GM21529 (cell line): Measurements from ENCODE around the gene NFASC.

Experiments used
- ATAC-seq: cut with Tn5 transposase; IDR thresholded peaks from one replicate; pipeline ENCODE4 v1.9.1; 2021; ENCODE audit not compliant: unreplicated experiment

NFASC gene

GRCh38 chr1:204870160-204870912 lies at the start of gene NFASC:
NFASC (plus strand) TSS chr1:204870862; CDS start chr1:204944316, 73,454 bp downstream.
- no peak for ATAC-seq

- no peak for ATAC-seq
Observed at GRCh38 chr1:204821476-204821875, 49.2 kb upstream of the NFASC start.

- ATAC-seq, result no peak
Observed at GRCh38 chr1:204821924-204822323, 48.7 kb upstream of the NFASC start.

- ATAC-seq, result no peak
Observed at GRCh38 chr1:204826970-204827369, 43.7 kb upstream of the NFASC start.

GRCh38 chr1:204828352-204828850 lies 42.3 kb upstream of the NFASC start:
- no peak for ATAC-seq

GRCh38 chr1:204829133-204829825 lies 41.4 kb upstream of the NFASC start:
- no peak for ATAC-seq

- no peak for ATAC-seq
Observed at GRCh38 chr1:204830747-204831146, 39.9 kb upstream of the NFASC start.

- ATAC-seq, result no peak
Observed at GRCh38 chr1:204831186-204831585, 39.5 kb upstream of the NFASC start.

- ATAC-seq, result no peak
Observed at GRCh38 chr1:204834336-204834735, 36.3 kb upstream of the NFASC start.

GRCh38 chr1:204834752-204835151 lies 35.9 kb upstream of the NFASC start:
- ATAC-seq, result no peak

- ATAC-seq, result no peak
Observed at GRCh38 chr1:204835737-204836136, 34.9 kb upstream of the NFASC start.

- ATAC-seq, result no peak
Observed at GRCh38 chr1:204836856-204837255, 33.8 kb upstream of the NFASC start.

- no peak for ATAC-seq
Observed at GRCh38 chr1:204837440-204838084, 33.1 kb upstream of the NFASC start.

GRCh38 chr1:204841316-204841715 lies 29.3 kb upstream of the NFASC start:
- no peak for ATAC-seq

- ATAC-seq, result no peak
Observed at GRCh38 chr1:204841798-204842197, 28.9 kb upstream of the NFASC start.

- ATAC-seq, result no peak
Observed at GRCh38 chr1:204842369-204842768, 28.3 kb upstream of the NFASC start.

GRCh38 chr1:204842892-204843291 lies 27.8 kb upstream of the NFASC start:
- ATAC-seq, result no peak

GRCh38 chr1:204846546-204846945 lies 24.1 kb upstream of the NFASC start:
- no peak for ATAC-seq

- ATAC-seq, result no peak
Observed at GRCh38 chr1:204848579-204848978, 22.1 kb upstream of the NFASC start.

GRCh38 chr1:204852854-204853253 lies 17.8 kb upstream of the NFASC start:
- no peak for ATAC-seq

GRCh38 chr1:204853436-204853835 lies 17.2 kb upstream of the NFASC start:
- no peak for ATAC-seq

- ATAC-seq, result no peak
Observed at GRCh38 chr1:204854286-204854685, 16.4 kb upstream of the NFASC start.
